C1 segment of cervical spinal cord (tissue), 14 donors: Measurements from ENCODE around the gene TRIM2.
"Not testable (repeated sequence)": the region's sequence is repeated elsewhere in the genome, so short reads cannot be mapped to it uniquely, and the experiment has no call there.

Experiments used
- DNase-seq, 14 donors: peaks; one replicate each; lab custom pipeline; 2025; lab: John Stamatoyannopoulos, UW

Gene TRIM2

GRCh38 chr4:153189016-153189801 is 15.0 kb upstream of the TRIM2 start:
- DNase-seq, result peak in 1 of 14 donors; percentile 25

GRCh38 chr4:153191795-153192363 is 12.4 kb upstream of the TRIM2 start:
- DNase-seq, result no peak

GRCh38 chr4:153197301-153197700 is 6.9 kb upstream of the TRIM2 start:
- DNase-seq, result no peak

GRCh38 chr4:153198719-153199118 is 5.5 kb upstream of the TRIM2 start:
- DNase-seq, result no peak

GRCh38 chr4:153203746-153204145 is 497 bp upstream of the TRIM2 start:
- not testable (repeated sequence) for DNase-seq

GRCh38 chr4:153204728-153205648 is 745 bp downstream of the TRIM2 start:
- DNase-seq, result peak in 3 of 14 donors; percentile 11 to 35 (median 24)

- peak in 1 of 14 donors; percentile 21 for DNase-seq
Measured at GRCh38 chr4:153205757-153206156, 1.5 kb downstream of the TRIM2 start.

- peak in 1 of 14 donors; percentile 8 for DNase-seq
Measured at GRCh38 chr4:153206534-153206933, 2.3 kb downstream of the TRIM2 start.

- DNase-seq, result no peak
Measured at GRCh38 chr4:153207027-153207426, 2.8 kb downstream of the TRIM2 start.

GRCh38 chr4:153207567-153207966 is 3.3 kb downstream of the TRIM2 start:
- peak in 6 of 14 donors; percentile 22 to 36 (median 32) for DNase-seq

- no peak for DNase-seq
Measured at GRCh38 chr4:153209410-153209809, 5.2 kb downstream of the TRIM2 start.

- no peak for DNase-seq
Measured at GRCh38 chr4:153210727-153211126, 6.5 kb downstream of the TRIM2 start.

- no peak for DNase-seq
Measured at GRCh38 chr4:153211986-153212728, 7.9 kb downstream of the TRIM2 start.

- DNase-seq, result peak in 1 of 14 donors; percentile 15
Measured at GRCh38 chr4:153212736-153213135, 8.5 kb downstream of the TRIM2 start.

- no peak for DNase-seq
Measured at GRCh38 chr4:153215921-153216320, 11.7 kb downstream of the TRIM2 start.

- DNase-seq, result no peak
Measured at GRCh38 chr4:153216546-153216945, 12.3 kb downstream of the TRIM2 start.

- DNase-seq, result no peak
Measured at GRCh38 chr4:153217440-153217839, 13.2 kb downstream of the TRIM2 start.

GRCh38 chr4:153218961-153219360 is 14.7 kb downstream of the TRIM2 start:
- no peak for DNase-seq

GRCh38 chr4:153220682-153221395 is 16.6 kb downstream of the TRIM2 start:
- DNase-seq, result no peak
